ENCODE measurements around the gene TNPO2.
A peak's percentile ranks its signal among the peaks of the same experiment; 100 is the strongest.
"Not testable (repeated sequence)": the region's sequence is repeated elsewhere in the genome, so short reads cannot be mapped to it uniquely, and the experiment has no call there.

Gene TNPO2

GRCh38 chr19:12705654-12706331, 17.9 kb downstream of the TNPO2 start:
- DNase-seq (ENCODE audit: low spot score) = no peak

DNA sequence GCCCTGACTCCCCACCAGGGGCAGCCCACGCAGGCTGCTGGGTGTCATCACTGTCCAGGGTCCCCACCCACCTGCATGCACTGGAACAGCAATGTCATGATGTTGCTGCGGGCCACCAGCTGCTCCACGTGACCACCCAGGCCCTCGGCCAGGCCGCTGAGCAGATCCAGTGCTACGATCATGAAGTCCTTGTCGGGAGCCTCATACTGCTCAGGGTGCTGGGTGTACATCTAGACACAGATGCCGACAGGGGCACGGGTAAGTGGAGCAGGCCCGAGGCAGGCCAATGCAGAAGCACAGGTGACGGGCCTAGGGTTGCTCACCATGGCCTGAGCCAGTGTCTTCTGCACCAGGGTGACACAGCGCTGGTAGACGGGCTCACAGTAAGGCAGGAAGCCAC, 18.6 kb downstream of the TNPO2 start:
- DNase-seq (ENCODE audit: low spot score) = no peak

DNA sequence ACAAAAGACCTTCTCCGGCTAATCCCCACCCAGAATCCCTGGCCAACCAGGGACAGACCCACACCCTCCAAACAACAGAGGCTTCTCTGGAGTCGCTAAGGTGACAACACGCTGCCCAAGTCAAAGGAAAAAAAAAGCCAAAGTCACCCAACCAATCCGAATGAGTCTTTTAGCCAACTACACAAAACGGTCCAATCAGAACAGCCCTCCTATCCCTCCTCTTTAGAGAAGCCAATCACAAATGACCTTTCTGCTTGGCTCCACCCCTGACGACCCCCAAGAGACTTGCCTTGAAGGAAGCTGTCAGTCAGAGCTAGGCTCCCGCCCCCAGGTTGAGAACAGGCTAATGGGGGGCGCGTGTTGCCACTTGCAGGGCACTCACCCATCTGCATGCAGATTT, 20.7 kb downstream of the TNPO2 start:
- peak; percentile 71 for DNase-seq (ENCODE audit: low spot score)

- no peak for DNase-seq (ENCODE audit: low spot score)
These were observed 22.0 kb downstream of the TNPO2 start for GRCh38 chr19:12701596-12702282.

- no peak for DNase-seq (ENCODE audit: low spot score)
These were observed 25.6 kb downstream of the TNPO2 start for GRCh38 chr19:12698138-12698537.

DNA sequence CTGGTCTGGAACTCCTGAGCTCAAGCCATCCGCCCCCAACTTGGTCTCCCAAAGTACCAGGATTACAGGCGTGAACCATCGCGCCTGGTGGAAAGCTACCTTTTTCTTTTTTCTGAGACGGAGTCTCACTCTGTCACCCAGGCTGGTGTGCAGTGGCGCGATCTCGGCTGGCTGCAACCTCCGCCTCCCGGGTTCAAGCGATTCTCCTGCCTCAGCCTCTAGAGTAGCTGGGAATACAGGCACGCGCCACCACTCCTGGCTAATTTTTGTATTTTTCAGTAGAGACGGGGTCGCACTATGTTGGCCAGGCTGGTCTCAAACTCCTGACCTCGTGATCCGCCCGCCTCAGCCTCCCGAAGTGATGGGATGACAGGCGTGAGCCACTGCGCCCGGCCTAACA, 26.3 kb downstream of the TNPO2 start:
- not testable (repeated sequence) for DNase-seq (ENCODE audit: low spot score)

DNA sequence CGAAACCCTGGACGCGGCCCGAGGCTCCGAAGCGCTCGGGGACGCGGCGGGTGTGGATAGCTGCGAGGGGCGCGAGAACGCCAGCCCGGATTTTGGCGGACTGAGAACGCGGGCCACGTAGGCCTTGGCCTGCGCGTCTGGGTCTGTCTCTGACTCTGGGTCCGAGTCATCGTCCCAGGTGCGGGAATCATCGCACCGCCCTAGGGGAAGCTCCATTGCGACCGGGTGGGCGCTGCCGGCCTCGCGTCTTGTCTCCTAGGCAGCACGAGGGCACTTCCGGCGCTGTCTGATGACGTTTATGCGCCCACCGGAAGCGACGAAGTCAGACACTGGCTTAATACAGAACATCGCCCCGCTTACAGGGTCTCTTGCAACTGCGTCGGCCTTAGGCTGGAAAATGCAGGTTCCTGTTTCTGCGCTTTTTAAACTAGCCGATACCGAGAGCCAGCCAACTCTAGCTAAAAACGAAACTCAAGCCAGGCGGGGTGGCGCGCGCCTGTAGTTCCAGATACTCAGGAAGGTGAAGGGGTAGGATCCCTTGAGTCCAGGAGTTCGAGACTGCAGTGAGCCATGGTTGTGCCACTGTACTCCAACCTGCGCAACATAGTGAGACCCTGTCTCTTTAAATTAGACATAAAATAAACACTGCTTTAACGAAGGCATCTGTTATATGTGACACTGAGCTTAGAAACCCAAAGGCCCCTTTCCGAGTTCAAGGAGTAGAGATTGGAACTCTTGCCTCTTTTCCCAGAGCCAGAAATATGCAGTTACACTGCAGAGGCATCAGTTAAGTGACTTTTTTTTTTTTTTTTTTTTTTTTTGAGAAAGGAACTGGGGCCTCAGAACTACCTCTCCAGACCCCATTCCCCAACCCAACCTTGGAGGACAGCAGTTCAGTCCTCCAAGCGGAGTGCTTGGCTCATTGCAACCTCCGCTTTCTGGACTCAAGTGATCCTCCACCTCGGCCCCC, 27.1 kb downstream of the TNPO2 start, which contains the start of gene FBXW9:
Gene FBXW9 (minus strand): TSS at position 266 of the 970 bp plus-strand sequence. CDS start 50 bp downstream, at position 216.
- DNase-seq (ENCODE audit: low spot score) = peak; percentile 97

DNA sequence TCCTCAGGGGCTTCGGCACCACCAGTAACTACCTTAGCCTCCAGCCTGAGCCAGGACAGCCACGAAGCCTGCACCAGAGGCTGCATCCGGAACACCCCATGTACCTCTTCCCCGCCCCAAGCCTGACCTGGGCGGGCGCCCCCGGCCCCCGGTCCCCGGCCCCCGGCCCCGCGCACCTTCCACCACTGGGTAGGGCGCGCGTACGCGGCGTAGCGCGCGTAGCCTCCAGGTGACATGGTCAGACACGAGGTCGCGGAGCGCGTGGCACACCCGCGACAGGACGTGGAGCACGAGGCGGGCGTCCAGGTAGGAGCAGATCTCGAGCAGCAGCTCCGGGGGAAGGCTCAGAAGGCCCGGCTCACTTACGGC, 27.8 kb downstream of the TNPO2 start:
- no peak for DNase-seq (ENCODE audit: low spot score)

DNA sequence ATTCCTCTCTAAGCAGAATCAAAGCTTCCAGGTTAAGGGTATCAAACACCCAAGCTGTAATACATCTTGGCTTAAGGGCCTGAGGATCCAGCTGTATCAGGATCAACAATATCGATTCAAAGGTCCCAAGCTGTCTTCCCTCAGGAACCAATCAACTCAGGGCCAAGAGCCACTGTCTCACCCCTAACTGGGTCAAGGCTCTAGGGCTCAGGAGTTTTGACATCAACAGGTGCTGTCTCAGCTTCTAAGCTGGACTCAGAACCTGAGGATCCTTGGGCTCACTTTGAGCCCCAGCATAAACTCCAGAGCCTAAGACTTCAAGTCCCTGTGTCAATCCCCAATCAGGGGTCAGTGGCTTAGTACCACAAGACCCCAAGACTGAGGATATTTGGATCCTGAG, 28.2 kb downstream of the TNPO2 start:
- DNase-seq (ENCODE audit: low spot score) = no peak

DNA sequence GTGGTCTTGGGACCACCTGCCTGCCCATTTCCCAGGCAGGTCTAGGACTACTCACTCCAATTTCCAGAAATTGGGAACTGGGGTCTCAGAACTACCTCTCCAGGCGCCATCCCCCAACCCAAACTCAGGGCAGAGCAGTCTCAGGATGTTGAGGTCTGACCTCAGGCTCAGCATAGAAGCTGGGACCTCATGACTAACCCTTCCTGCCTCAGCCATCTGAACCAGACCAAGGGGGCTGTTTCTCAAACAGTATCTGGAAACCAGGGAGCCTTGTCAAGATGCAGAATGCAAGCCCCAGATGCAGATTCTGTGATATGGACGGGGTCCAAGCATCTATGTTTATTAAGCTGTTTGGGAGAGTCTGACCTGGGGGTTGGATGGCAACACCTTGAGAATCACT, 28.6 kb downstream of the TNPO2 start:
- DNase-seq (ENCODE audit: low spot score) = no peak

- DNase-seq (ENCODE audit: low spot score) = no peak
These were observed 29.1 kb downstream of the TNPO2 start for GRCh38 chr19:12694641-12695040.

GRCh38 chr19:12692960-12693359, 30.8 kb downstream of the TNPO2 start:
- DNase-seq (ENCODE audit: low spot score) = no peak

GRCh38 chr19:12689581-12690216, 34.0 kb downstream of the TNPO2 start:
- no peak for DNase-seq (ENCODE audit: low spot score)

- no peak for DNase-seq (ENCODE audit: low spot score)
These were observed 34.7 kb downstream of the TNPO2 start for GRCh38 chr19:12689012-12689411.

- no peak for DNase-seq (ENCODE audit: low spot score)
These were observed 36.1 kb downstream of the TNPO2 start, which contains the start of gene GNG14 for GRCh38 chr19:12687496-12688196. TSS of gene GNG14 (plus strand) at chr19:12687998. CDS start at chr19:12688049, 51 bp downstream.

- no peak for DNase-seq (ENCODE audit: low spot score)
These were observed 37.9 kb downstream of the TNPO2 start for GRCh38 chr19:12685831-12686230.

- peak; percentile 96 for DNase-seq (ENCODE audit: low spot score)
These were observed 42.4 kb downstream of the TNPO2 start, which contains the start of gene DHPS for GRCh38 chr19:12681074-12681987. TSS of gene DHPS (minus strand) at chr19:12681880. CDS start at chr19:12681766, 114 bp downstream.

GRCh38 chr19:12680034-12680433, 43.7 kb downstream of the TNPO2 start:
- DNase-seq (ENCODE audit: low spot score) = no peak

DNA sequence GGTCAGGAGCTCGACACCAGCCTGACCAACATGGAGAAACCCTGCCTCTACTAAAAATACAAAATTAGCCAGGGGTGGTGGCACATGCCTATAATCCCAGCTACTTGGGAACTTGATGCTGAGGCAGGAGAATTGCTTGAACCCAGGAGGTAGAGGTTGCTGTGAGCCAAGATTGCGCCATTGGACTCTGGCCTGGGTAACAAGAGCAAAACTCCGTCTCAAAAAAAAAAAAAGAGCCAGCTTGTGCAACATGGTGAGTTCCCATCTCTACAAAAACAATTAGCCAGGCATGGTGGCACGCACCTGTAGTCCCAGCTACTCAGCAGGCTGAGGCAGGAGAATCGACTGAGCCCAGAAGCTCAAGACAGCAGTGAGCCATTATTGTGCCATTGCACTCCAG, 45.7 kb downstream of the TNPO2 start:
- not testable (repeated sequence) for DNase-seq (ENCODE audit: low spot score)

GRCh38 chr19:12676928-12677327, 46.8 kb downstream of the TNPO2 start:
- DNase-seq (ENCODE audit: low spot score) = no peak
